A673 (cell line): Measurements from ENCODE around the gene LPP.

Experiments
- EZH2 ChIP-seq: fragments of 200-600 bp; sonication (generic); IDR thresholded peaks from 2 replicates; pipeline ENCODE4 v1.6.1; 2017; ENCODE audit warnings: borderline replicate concordance, low read depth, mild to moderate bottlenecking, mixed read lengths, antibody characterized with exemption, low read length; ENCODE audit not compliant: poor library complexity, severe bottlenecking
- TF ChIP-seq, protein P1 (sequence below): fragments of 300-800, 200-600 bp; sonication (generic); conservative IDR thresholded peaks from 2 replicates; pipeline ENCODE4 v1.5.1; 2017; ENCODE audit warnings: low read depth, mild to moderate bottlenecking, antibody characterized with exemption, low read length, moderate library complexity, mixed read lengths

GRCh38 chr3:188934989-188935388 is 781.0 kb downstream of the LPP start:
- TF ChIP-seq, protein P1, sequence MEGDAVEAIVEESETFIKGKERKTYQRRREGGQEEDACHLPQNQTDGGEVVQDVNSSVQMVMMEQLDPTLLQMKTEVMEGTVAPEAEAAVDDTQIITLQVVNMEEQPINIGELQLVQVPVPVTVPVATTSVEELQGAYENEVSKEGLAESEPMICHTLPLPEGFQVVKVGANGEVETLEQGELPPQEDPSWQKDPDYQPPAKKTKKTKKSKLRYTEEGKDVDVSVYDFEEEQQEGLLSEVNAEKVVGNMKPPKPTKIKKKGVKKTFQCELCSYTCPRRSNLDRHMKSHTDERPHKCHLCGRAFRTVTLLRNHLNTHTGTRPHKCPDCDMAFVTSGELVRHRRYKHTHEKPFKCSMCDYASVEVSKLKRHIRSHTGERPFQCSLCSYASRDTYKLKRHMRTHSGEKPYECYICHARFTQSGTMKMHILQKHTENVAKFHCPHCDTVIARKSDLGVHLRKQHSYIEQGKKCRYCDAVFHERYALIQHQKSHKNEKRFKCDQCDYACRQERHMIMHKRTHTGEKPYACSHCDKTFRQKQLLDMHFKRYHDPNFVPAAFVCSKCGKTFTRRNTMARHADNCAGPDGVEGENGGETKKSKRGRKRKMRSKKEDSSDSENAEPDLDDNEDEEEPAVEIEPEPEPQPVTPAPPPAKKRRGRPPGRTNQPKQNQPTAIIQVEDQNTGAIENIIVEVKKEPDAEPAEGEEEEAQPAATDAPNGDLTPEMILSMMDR: no peak
- no peak for TF ChIP-seq EZH2
